NCI-H1694 treated with DMSO at 0.1 percent for 48 hours (cell line): ENCODE measurements around the gene GLT6D1.

Source experiments
- DNase-seq: peaks from one replicate; lab custom pipeline; 2025; lab: John Stamatoyannopoulos, UW

The GLT6D1 gene

DNA sequence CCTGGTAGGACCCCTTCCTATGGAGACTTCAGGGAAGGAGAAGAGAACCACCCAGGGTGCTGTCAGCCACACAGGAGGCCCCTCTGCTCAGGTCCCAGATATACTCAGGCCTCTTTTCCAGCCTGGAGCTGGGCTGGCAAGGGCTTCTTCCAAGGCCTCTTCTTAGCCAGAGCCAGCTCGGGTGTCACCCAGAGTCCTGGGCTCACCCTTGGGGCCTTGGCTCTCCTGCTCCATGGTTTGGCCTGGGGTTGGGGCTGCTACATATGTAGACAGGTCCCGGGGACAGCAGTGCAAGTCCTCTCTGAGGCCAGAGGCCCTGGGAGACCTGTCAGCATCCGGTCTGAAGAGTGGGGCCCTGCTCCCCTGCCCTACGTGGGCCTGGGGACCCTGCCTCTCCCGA is 55.0 kb downstream of the GLT6D1 start:
- no peak for DNase-seq

GRCh38 chr9:135583688-135584011 is 55.7 kb downstream of the GLT6D1 start:
- DNase-seq: no peak

GRCh38 chr9:135582966-135583687 is 56.2 kb downstream of the GLT6D1 start:
- no peak for DNase-seq

- DNase-seq: no peak
Observed at GRCh38 chr9:135582541-135582940, 56.8 kb downstream of the GLT6D1 start.

DNA sequence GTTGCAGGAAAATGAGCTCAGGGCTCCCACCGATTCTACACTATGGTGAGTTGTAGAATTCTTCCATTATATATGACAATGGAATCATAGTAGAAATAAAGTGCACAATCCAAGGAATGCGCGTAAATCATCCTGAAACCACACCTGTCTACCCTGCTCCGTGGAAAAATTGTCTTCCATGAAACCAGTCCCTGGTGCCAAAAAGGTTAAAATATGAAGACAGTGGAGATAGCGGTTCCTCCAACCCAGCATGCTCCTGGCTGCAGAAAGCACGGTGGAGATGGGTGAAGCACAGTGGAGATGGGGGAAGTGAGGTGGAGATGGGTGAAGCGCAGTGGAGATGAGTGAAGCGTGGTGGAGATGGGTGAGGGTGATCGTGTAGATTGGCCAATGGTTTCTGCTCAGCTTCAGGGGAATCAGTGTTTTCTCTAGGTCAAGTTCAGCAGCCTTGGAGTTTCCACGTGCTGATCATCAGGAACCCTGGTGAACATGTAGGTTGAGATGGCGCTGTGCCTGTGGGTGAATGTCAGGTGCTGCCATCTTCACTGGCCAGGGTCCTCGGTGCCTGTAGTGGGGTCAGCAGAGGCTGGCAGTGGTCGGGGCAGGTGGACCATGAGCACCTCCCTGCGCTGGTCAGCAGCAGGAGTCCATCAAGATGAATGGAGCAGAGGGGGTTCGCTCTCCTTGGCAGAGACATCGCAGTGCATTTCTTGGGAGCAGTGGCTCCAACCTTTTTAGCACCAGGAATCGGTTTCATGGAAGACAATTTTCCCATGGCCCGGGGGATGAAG is 57.5 kb downstream of the GLT6D1 start:
- no peak for DNase-seq

- no peak for DNase-seq
Observed at GRCh38 chr9:135580664-135581380, 58.5 kb downstream of the GLT6D1 start.

GRCh38 chr9:135579889-135580660 is 59.3 kb downstream of the GLT6D1 start:
- DNase-seq: no peak

GRCh38 chr9:135579356-135579755 is 60.0 kb downstream of the GLT6D1 start:
- no peak for DNase-seq

GRCh38 chr9:135577256-135577655 is 62.1 kb downstream of the GLT6D1 start:
- DNase-seq: no peak

DNA sequence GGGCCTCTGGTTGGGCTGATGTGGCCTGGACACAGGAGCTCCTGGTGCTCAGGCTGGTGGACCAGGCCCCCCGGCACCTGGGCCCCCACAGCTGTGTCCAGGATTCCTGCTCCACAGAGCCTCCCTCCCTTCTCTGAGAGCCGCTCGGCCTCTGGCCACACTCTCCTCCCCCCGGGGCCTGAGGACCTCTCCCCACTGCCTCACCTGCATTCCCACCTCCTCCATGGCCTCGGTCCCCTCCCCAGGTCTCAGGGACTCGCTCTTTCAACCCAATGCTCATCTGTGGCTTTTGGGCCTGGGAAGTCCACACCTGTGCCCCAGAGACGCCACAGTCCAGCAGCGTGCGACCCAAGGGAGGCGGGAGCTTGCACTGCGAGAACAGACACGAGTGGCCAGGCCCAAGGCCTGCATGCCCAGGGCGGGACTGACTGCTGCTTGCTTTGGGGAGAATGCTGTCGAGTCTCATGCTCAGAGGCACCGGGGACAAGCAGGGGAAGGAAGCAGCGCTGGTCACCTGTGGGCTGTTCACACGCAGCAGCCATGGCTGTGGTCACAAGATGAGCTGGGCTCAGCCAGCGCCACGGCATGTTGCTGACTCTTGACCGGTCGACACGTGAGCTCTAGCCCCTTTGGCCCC is 63.2 kb downstream of the GLT6D1 start:
- no peak for DNase-seq

DNA sequence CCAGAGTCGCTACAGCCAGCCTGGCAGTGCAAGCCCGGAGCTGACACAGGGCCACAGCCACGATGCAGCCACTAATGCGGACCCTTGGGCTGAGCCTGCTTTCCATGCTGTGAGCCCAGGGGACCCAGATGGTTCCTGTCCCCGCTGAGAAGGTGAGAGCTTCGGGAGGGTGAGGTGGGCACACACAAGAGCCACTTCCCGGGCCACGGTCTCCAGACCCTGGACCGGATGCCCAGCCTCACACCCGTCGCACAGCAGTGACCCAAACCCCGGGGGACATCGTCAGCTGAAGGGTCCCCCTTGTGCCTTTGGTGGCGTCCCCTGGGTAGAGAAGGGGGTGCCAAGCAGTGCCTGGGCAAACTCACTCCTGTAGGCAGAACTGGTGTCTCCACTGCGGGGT is 64.4 kb downstream of the GLT6D1 start:
- DNase-seq: no peak

DNA sequence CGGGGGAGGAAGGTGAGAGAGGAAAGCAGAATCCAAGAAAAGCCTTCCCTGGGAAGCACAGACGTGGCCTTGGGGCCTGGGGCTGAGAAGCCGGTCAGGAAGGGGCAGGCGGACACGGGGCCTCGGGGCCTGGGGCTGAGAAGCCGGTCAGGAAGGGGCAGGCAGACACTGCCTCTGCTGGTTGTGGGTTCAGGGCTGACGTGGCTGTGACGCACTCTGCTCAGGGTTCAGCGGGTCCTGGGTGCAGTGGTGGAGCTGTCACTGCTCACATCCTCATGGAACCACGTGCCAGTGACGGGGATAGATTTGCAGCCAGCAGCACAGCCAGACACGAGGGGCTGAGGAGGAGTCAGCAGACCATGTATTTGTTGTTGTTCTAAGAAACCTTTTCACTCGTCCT is 65.0 kb downstream of the GLT6D1 start:
- DNase-seq: no peak
